ENCODE results near the gene MAMDC4.
"Not testable (repeated sequence)": the region's sequence is repeated elsewhere in the genome, so short reads cannot be mapped to it uniquely, and the experiment has no call there.

Gene MAMDC4

DNA sequence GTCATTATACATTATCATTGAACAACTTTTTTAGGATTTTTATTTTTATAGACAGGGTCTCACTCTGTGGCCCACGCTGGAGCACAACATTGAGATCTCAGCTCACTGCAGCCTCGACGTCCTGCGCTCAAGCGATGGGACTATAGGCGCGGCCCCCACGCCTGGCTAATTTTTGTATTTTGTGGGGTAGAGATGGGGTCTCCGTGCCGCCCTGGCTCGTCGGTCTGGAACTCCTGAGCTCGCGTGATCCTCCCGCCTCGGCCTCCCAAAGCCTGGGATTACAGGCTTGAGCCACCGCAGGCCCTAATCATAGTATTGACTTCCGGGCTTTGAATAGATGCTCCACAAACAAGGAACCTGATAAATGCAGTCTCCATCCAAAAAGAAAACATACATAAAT, 15.3 kb downstream of the MAMDC4 start:
- no peak overlapping the region for H3K4me3 ChIP-seq (ENCODE audit: low read depth, low read length)
- TF ChIP-seq, protein P1, sequence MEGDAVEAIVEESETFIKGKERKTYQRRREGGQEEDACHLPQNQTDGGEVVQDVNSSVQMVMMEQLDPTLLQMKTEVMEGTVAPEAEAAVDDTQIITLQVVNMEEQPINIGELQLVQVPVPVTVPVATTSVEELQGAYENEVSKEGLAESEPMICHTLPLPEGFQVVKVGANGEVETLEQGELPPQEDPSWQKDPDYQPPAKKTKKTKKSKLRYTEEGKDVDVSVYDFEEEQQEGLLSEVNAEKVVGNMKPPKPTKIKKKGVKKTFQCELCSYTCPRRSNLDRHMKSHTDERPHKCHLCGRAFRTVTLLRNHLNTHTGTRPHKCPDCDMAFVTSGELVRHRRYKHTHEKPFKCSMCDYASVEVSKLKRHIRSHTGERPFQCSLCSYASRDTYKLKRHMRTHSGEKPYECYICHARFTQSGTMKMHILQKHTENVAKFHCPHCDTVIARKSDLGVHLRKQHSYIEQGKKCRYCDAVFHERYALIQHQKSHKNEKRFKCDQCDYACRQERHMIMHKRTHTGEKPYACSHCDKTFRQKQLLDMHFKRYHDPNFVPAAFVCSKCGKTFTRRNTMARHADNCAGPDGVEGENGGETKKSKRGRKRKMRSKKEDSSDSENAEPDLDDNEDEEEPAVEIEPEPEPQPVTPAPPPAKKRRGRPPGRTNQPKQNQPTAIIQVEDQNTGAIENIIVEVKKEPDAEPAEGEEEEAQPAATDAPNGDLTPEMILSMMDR (IDR thresholded peaks at IDR 0.05; ENCODE audit: borderline replicate concordance, insufficient read depth, low read depth, low read length) = no peak

DNA sequence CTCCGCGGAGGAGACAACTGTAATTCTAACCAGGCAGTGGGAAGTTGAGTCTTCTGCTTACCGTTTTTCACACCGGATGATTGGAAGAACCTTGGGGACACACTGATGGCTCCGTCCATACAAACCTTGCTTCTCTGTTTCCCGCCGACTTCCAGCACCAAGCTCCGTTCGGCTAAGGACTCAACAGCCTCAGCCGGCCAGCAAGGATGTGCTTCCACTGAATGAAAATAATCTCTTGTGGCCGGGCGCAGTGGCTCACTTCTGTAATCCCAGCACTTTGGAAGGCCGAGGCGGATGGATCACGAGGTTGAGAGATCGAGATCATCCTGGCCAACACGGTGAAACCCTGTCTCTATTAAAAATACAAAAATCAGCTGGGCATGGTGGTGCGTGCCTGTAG, 15.8 kb downstream of the MAMDC4 start:
- no peak overlapping the region for H3K4me3 ChIP-seq (ENCODE audit: low read depth, low read length)
- TF ChIP-seq, protein P1 (IDR thresholded peaks at IDR 0.05; ENCODE audit: borderline replicate concordance, insufficient read depth, low read depth, low read length) = no peak

DNA sequence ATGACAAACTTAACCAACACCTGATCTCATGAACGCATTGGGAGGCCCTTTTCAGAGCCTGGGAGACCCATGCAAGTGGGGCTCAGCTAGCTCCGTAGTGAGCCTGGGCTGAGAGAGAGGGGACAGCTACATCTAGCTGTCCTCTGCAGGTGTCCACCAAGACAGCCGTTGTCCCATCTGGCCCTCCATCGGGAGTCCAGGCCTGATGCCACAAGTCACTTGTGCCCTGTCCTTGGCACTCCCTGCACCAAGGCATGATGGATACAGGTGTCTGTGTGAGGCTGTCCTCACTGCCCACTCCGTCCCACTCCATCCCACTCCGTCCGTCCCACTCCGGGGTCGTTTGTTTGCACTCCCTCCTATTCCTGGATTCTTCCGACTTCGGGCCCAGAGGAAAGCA, 16.5 kb downstream of the MAMDC4 start:
- TF ChIP-seq, protein P1 (IDR thresholded peaks at IDR 0.05; ENCODE audit: borderline replicate concordance, insufficient read depth, low read depth, low read length) = no peak
- H3K4me3 ChIP-seq (ENCODE audit: low read depth, low read length) = no peak overlapping the region

DNA sequence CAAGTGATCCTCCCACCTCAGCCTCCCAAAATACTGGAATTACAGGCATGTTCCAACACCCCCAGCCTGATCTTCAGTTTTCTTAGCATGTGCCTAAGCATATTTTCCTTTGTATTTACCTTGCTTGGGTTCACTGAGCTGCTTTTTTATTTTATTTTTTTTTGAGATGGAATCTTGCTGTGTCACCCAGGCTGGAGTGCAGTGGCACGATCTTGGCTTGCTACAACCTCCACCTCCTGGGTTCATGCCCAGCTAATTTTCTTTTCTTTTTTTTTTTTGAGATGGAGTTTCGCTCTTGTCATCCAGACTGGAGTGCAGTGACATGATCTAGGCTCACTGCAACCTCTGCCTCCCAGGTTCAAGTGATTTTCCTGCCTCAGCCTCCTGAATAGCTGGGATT, 17.5 kb downstream of the MAMDC4 start:
- not testable (repeated sequence) for H3K4me3 ChIP-seq (ENCODE audit: low read depth, low read length)

DNA sequence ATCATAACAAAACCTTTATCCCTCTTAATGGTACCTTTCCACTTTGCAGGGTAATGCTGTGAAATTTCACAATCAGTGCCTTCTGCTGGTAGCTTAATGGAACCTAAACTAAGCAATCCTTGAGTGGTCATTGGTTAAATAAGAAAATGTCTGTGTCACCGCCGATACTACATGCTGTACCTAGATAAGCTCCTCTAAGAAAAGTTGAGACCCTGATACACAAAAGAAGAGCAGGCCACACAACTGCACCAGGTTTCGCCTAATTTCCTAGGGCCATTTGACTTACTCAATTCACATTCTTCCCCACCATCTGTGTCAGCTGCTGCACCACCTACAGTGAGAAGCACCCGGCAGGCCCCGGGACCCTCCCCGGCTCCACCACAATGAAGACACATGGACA, 23.0 kb downstream of the MAMDC4 start:
- H3K4me3 ChIP-seq (ENCODE audit: low read depth, low read length) = no peak overlapping the region
- TF ChIP-seq, protein P1 (IDR thresholded peaks at IDR 0.05; ENCODE audit: borderline replicate concordance, insufficient read depth, low read depth, low read length) = no peak

DNA sequence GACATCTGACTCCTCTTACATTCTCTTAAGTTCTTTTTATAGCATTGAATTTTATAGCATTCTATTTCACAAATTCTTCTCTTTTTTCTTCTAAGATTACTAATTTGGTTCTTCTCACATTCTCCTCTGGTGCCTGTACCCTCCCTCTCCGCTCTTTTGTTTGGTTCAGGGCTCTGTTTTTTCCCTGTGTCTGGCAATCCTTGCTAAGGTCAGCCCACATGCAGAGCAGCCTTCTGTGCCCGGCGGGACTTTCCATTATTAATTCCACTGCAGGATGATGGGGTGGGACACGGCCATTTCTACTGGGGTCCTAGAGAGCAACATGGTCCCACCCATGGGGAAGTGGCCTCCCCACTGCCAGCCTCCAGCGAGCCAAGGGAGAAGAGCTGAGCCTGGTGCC, 24.3 kb downstream of the MAMDC4 start:
- TF ChIP-seq, protein P1 (IDR thresholded peaks at IDR 0.05; ENCODE audit: borderline replicate concordance, insufficient read depth, low read depth, low read length) = no peak
- H3K4me3 ChIP-seq (ENCODE audit: low read depth, low read length) = no peak overlapping the region

DNA sequence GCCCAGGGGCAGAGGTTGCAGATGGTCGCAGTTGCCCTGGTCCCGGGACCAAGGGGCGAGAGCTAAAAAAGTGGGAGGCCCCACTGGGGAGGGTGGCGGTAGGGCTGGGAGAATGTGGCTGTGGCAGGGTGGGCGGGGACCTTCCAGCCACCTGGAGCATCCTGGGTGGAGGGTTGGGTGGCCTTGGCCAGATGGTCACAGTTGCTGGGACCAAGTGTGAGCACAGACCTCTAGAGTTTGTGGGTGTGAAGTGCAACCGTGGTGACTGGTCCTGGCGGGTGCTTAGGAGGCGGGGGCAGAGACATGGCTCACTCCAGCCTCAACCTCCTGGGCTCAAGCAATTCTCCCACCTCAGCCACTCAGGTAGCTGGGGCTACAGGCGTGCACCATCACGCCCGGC, 28.5 kb downstream of the MAMDC4 start:
- H3K4me3 ChIP-seq (ENCODE audit: low read depth, low read length) = no peak overlapping the region
- TF ChIP-seq, protein P1 (IDR thresholded peaks at IDR 0.05; ENCODE audit: borderline replicate concordance, insufficient read depth, low read depth, low read length) = 0 out of 2 replicates have a peak, but pooled peaks have one; percentile 12

DNA sequence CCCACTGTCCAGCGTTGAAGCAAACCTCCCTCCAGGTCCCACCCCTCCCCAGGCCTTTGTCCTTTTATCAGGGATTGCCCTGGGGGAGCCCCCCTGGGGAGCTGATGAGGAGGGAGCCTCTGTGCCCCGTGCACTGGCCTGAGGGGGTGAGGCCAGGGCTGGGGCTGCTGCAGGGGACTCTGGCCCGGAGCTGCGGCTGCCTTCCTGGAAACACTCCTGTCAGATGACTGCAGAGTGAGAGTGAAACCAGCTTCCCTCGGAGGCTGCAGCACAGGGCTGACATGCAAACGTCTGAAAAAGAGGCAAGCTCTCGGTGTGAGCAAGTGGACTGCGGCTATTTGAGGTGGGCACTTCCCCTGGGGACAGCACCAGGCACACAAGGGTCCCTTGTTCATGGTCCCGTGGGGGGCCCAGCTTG, 29.6 kb downstream of the MAMDC4 start:
- TF ChIP-seq, protein P1 (IDR thresholded peaks at IDR 0.05; ENCODE audit: borderline replicate concordance, insufficient read depth, low read depth, low read length) = no peak

More for the DNA sequence above, 29.6 kb downstream of the MAMDC4 start:
- peak overlapping the region; percentile 35 for H3K4me3 ChIP-seq (ENCODE audit: low read depth, low read length)
